ENCODE measurements around the gene MEN1. TPM values are rescaled to one million over a fixed set of nuclear protein-coding genes. Genes with fewer than 3 reads are reported as not detected.
A peak's percentile ranks its signal among the peaks of the same experiment; 100 is the strongest.

The MEN1 gene
- total and polyA plus RNA-seq, 9 of the 15 experiments (the other 6 are each of a cell fraction or from before 2014, with no cell fraction given) = 3.4 to 57.2 (median 19.3) TPM

GRCh38 chr11:64829536-64830251 is 19.3 kb upstream of the MEN1 start:
- FAIRE-seq (no peak), DNase-seq (ENCODE audit: extremely low read depth in 1 of 4, low spot score in 3 of 4) (no peak), ATAC-seq (no peak)
- Histone ChIP-seq H3K27ac (ENCODE audit: extremely low read depth, low read depth, low read length) (no peak overlapping the region), H3K9ac (ENCODE audit: insufficient read depth in 1 of 2, low read depth in 2 of 2, low read length in 2 of 2) (peak overlapping the region in 1 of 2 experiments; percentile 58; a peak in 2 of 4 replicates), H4K20me1 (replicated peaks; ENCODE audit: control insufficient read depth, insufficient read depth, low read length) (no peaks in the 10 kb centered on the region), H3K4me1 (replicated peaks in 1 of 2; ENCODE audit: control insufficient read depth in 2 of 2, insufficient read depth in 2 of 2, low read length in 2 of 2) (peaks cover 10 to 58% of the 10 kb centered on the region in 2 experiments; a peak in 4 of 5 replicates), H3K27me3 (ENCODE audit: control insufficient read depth in 2 of 2, insufficient read depth in 2 of 2, low read length in 2 of 2) (no peaks in the 10 kb centered on the region), H3K4me3 (no peak overlapping the region), H2AFZ (ENCODE audit: low read depth, low read length) (no peak overlapping the region), H3K79me2 (ENCODE audit: control insufficient read depth, insufficient read depth, low read length) (no peaks in the 10 kb centered on the region), H3K36me3 (ENCODE audit: control insufficient read depth, insufficient read depth, low read length) (peaks cover 65% of the 10 kb centered on the region), H3K9me1 (ENCODE audit: control insufficient read depth, insufficient read depth, low read length) (no peaks in the 10 kb centered on the region), H3K9me3 (replicated peaks; ENCODE audit: control insufficient read depth, insufficient read depth, low read depth, low read length) (no peaks in the 10 kb centered on the region), H3K4me2 (ENCODE audit: insufficient read depth, low read length) (no peak overlapping the region)
- no TSS peak for BruUV-seq (replicated peaks)
- 93% methylated on average over 36 of the region's 43 CpGs for WGBS (ENCODE audit: insufficient coverage, low coverage, missing lambda C conversion rate)
- in situ Hi-C loops (cut with MboI) (no loop called here), intact Hi-C loops (cut with micrococcal nuclease) (no loop called here)
- no peak for TF ChIP-seq ZNF778 (CRISPR knock-in tag; IDR thresholded peaks at IDR 0.05)
- 0 out of 2 replicates have a peak, but pooled peaks have one; percentile 48 for TF ChIP-seq POLR2G (IDR thresholded peaks at IDR 0.05; ENCODE audit: low read depth, low read length)
- TF ChIP-seq COPS2 (conservative IDR thresholded peaks at IDR 0.05) = no peak
- peak; percentile 65; the same call in 1 of the 2 replicates for TF ChIP-seq ZBTB33 (CRISPR knock-in tag; IDR thresholded peaks at IDR 0.05)
- ChIA-PET CTCF (ENCODE audit: low intra/inter-chr PET ratio) (interaction anchor here (0.6 kb wide), 1 partner anchor 558 kb away, joined by 3 read pairs; no protein-coding TSS in a partner anchor), POLR2A (interaction anchor here (0.6 to 1.4 kb wide), 5 partner anchors 11 to 662 kb away, joined by 3 to 4 read pairs (median 3); no protein-coding TSS in a partner anchor)
